Tibial nerve (tissue), 4 donors: Measurements from ENCODE around the gene CA12. TPM values are rescaled to one million over a fixed set of nuclear protein-coding genes. Genes with fewer than 3 reads are reported as not detected.

Experiments
- DNase-seq, 2 donors: peaks; one replicate each; pipeline ENCODE4 v3.0.0-alpha.2; 2019; ENCODE audit warnings: low spot score in 2 of 2
- H3K27ac ChIP-seq, 4 donors: fragments of 200-600 bp; sonication (generic) in 3 of 4; one replicate each; pipeline ENCODE4 v1.5.1; 2017 to 2019; ENCODE audit warnings: mild to moderate bottlenecking in 1 of 4
- H3K27me3 ChIP-seq, 2 donors: fragments of 200-600 bp; sonication (generic) in 1 of 2; one replicate each; pipeline versions ENCODE4 v1.5.1 to v1.6.0; 2017 to 2019
- H3K36me3 ChIP-seq, 3 donors: fragments of 200-600 bp; sonication (generic); one replicate each; pipeline ENCODE4 v1.5.1; 2018 to 2019
- H3K4me1 ChIP-seq, 4 donors: fragments of 200-600 bp; sonication (generic) in 3 of 4; one replicate each; pipeline ENCODE4 v1.5.1; 2017 to 2019
- H3K4me3 ChIP-seq, 4 donors: fragments of 200-600 bp; sonication (generic) in 3 of 4; one replicate each; pipeline ENCODE4 v1.5.1; 2017 to 2019; ENCODE audit warnings: mild to moderate bottlenecking in 1 of 4, moderate library complexity in 1 of 4
- H3K9me3 ChIP-seq, 4 donors: fragments of 200-600 bp; sonication (generic) in 3 of 4; one replicate each; pipeline ENCODE4 v1.5.1; 2017 to 2019
- CTCF ChIP-seq, 5 experiments: fragments of 200-600 bp in 3 of 5; fragments of 450-650 bp in 2 of 5; sonication (generic) in 3 of 5; IDR thresholded peaks; one replicate each; pipeline ENCODE4 v1.5.1; 2016 to 2019; ENCODE audit warnings: antibody characterized with exemption in 5 of 5, mild to moderate bottlenecking in 3 of 5, moderate library complexity in 2 of 5
- EP300 ChIP-seq, 2 donors: sonication (generic); formaldehyde crosslinking; IDR thresholded peaks; one replicate each; pipeline ENCODE4 v1.6.1; 2017; ENCODE audit warnings: antibody characterized with exemption in 2 of 2, mild to moderate bottlenecking in 1 of 2
- POLR2A ChIP-seq, 2 donors: fragments of 450-650 bp; IDR thresholded peaks; one replicate each; pipeline ENCODE4 v1.6.1; 2017; ENCODE audit warnings: antibody characterized with exemption in 2 of 2, mild to moderate bottlenecking in 2 of 2, moderate library complexity in 2 of 2
- WGBS, 2 donors: methylation state at CpG; one replicate each; pipeline ENCODE4 v1.1.5; 2018; 5-methylcytosine and 5-hydroxymethylcytosine counted together
- total RNA-seq, 4 donors: library from RNA; depleted of rRNA; stranded (reverse); fragments of >200 nt; gene quantifications; one replicate each; pipeline ENCODE4 v1.1.0, GENCODE V29; 2016

The CA12 gene
- total RNA-seq, 4 donors from 2014 or later, result 0.22 to 2.5 (median 1.1) TPM

- no peak for DNase-seq
- H3K9me3 ChIP-seq, result peaks cover 0 to 3% (median 0%) of the 10 kb centered on the region in 4 donors
- H3K4me3 ChIP-seq, result no peak overlapping the region
- TF ChIP-seq EP300 (IDR thresholded peaks at IDR 0.05), result no peak
- TF ChIP-seq CTCF (IDR thresholded peaks at IDR 0.05), result no peak
- TF ChIP-seq POLR2A (IDR thresholded peaks at IDR 0.05), result no peak
- H3K4me1 ChIP-seq, result peaks cover 0 to 24% (median 6%) of the 10 kb centered on the region in 4 donors
- WGBS, 2 donors, result 88 to 92% methylated on average over 1 of the region's 1 CpG
- H3K36me3 ChIP-seq, result no peaks in the 10 kb centered on the region
- H3K27me3 ChIP-seq, result peaks cover 0 to 6% of the 10 kb centered on the region in 2 donors
- no peak overlapping the region for H3K27ac ChIP-seq
Measured at GRCh38 chr15:63385911-63386531, 4.4 kb upstream of the CA12 start.

- DNase-seq, result no peak
- Histone ChIP-seq H3K27me3 (peaks cover 0 to 16% of the 10 kb centered on the region in 2 donors), H3K9me3 (peaks cover 0 to 3% (median 0%) of the 10 kb centered on the region in 4 donors), H3K4me1 (peaks cover 0 to 21% (median 5%) of the 10 kb centered on the region in 4 donors), H3K36me3 (no peaks in the 10 kb centered on the region), H3K4me3 (no peak overlapping the region), H3K27ac (no peak overlapping the region)
- 66 to 79% methylated on average over 2 of the region's 2 CpGs for whole genome bisulfite sequencing, 2 donors
- TF ChIP-seq EP300 (IDR thresholded peaks at IDR 0.05), result no peak
- TF ChIP-seq CTCF (IDR thresholded peaks at IDR 0.05), result no peak
- no peak for TF ChIP-seq POLR2A (IDR thresholded peaks at IDR 0.05)
Measured at GRCh38 chr15:63384906-63385305, 3.3 kb upstream of the CA12 start.

GRCh38 chr15:63382966-63383710, 1.5 kb upstream of the CA12 start:
- Histone ChIP-seq H3K27me3 (peaks cover 0 to 26% of the 10 kb centered on the region in 2 donors), H3K4me3 (no peak overlapping the region), H3K27ac (no peak overlapping the region), H3K9me3 (peaks cover 0 to 3% (median 0%) of the 10 kb centered on the region in 4 donors), H3K4me1 (peaks cover 0 to 17% (median 5%) of the 10 kb centered on the region in 4 donors), H3K36me3 (no peaks in the 10 kb centered on the region)
- DNase-seq, result no peak
- WGBS, 2 donors, result 89 to 93% methylated on average over 10 of the region's 10 CpGs
- TF ChIP-seq EP300 (IDR thresholded peaks at IDR 0.05) (no peak), POLR2A (IDR thresholded peaks at IDR 0.05) (no peak), CTCF (IDR thresholded peaks at IDR 0.05) (no peak)

GRCh38 chr15:63380808-63381282, 801 bp downstream of the CA12 start:
- Histone ChIP-seq H3K27me3 (peaks cover 0 to 26% of the 10 kb centered on the region in 2 donors), H3K27ac (no peak overlapping the region), H3K4me1 (peaks cover 0 to 18% (median 5%) of the 10 kb centered on the region in 4 donors), H3K4me3 (peak overlapping the region in 2 of 4 donors; percentile 35 to 54), H3K9me3 (peaks cover 0 to 2% (median 0%) of the 10 kb centered on the region in 4 donors), H3K36me3 (no peaks in the 10 kb centered on the region)
- WGBS, 2 donors, result 68 to 76% methylated on average over 14 of the region's 14 CpGs
- TF ChIP-seq CTCF (IDR thresholded peaks at IDR 0.05), result no peak
- no peak for TF ChIP-seq POLR2A (IDR thresholded peaks at IDR 0.05)
- TF ChIP-seq EP300 (IDR thresholded peaks at IDR 0.05), result no peak
- no peak for DNase-seq
